Smooth muscle cell (in vitro differentiated cells): ENCODE measurements around the gene TP53I11. TPM values are rescaled to one million over a fixed set of nuclear protein-coding genes. Genes with fewer than 3 reads are reported as not detected.

Experiments used
- DNase-seq: peaks from one replicate; lab custom pipeline; 2025; ENCODE audit not compliant: unreplicated experiment; lab: John Stamatoyannopoulos, UW
- H2AFZ ChIP-seq: fragments of 200-600 bp; sonication (generic); 2 replicates; pipeline ENCODE4 v1.6.0; 2016; ENCODE audit warnings: antibody characterized with exemption, low read depth, mild to moderate bottlenecking
- H3F3A ChIP-seq: fragments of 200-600 bp; sonication (generic); 2 replicates; pipeline ENCODE4 v1.6.0; 2017; ENCODE audit warnings: antibody characterized with exemption, low read depth
- H3K27ac ChIP-seq: fragments of 200-600 bp; sonication (generic); 2 replicates; pipeline ENCODE4 v1.5.1; 2016; ENCODE audit warnings: low read depth, mild to moderate bottlenecking
- H3K27me3 ChIP-seq: fragments of 200-600 bp; sonication (generic); 2 replicates; pipeline ENCODE4 v1.6.1; 2016; ENCODE audit warnings: low read depth, mild to moderate bottlenecking
- H3K36me3 ChIP-seq: fragments of 200-600 bp; sonication (generic); 2 replicates; pipeline ENCODE4 v1.5.1; 2016; ENCODE audit warnings: low read depth
- H3K4me1 ChIP-seq: fragments of 200-600 bp; sonication (generic); 2 replicates; pipeline ENCODE4 v1.5.1; 2016; ENCODE audit warnings: low read depth
- H3K4me2 ChIP-seq: fragments of 200-600 bp; sonication (generic); 2 replicates; pipeline ENCODE4 v1.6.0; 2016; ENCODE audit warnings: mild to moderate bottlenecking
- H3K4me3 ChIP-seq: fragments of 200-600 bp; sonication (generic); 2 replicates; pipeline ENCODE4 v1.5.1; 2016; ENCODE audit warnings: mild to moderate bottlenecking
- H3K79me2 ChIP-seq: fragments of 200-600 bp; sonication (generic); 2 replicates; pipeline ENCODE4 v1.6.0; 2016; ENCODE audit warnings: low read depth, mild to moderate bottlenecking
- H3K9ac ChIP-seq: fragments of 200-600 bp; sonication (generic); 2 replicates; pipeline ENCODE4 v1.6.0; 2016; ENCODE audit warnings: low read depth
- H3K9me3 ChIP-seq: fragments of 200-600 bp; sonication (generic); replicated peaks from 2 replicates; pipeline ENCODE4 v1.5.1; 2016; ENCODE audit warnings: low read depth
- H4K20me1 ChIP-seq: fragments of 200-600 bp; sonication (generic); 2 replicates; pipeline ENCODE4 v1.6.0; 2016; ENCODE audit warnings: low read depth
- WGBS: methylation state at CpG from one replicate; pipeline ENCODE4 v1.1.7; 2016; ENCODE audit warnings: low lambda C conversion rate; 5-methylcytosine and 5-hydroxymethylcytosine counted together
- polyA plus RNA-seq: library from polyadenylated mRNA; unstranded; fragments of >200 nt; fragmentation: Nextera tagmentation; extraction: Ambion mirVana; gene quantifications from 2 replicates; pipeline ENCODE4 v1.2.1, GENCODE V29; 2016
- total RNA-seq: library from RNA; depleted of rRNA; stranded (reverse); fragments of >200 nt; gene quantifications from 2 replicates; pipeline ENCODE4 v1.2.3, GENCODE V29; 2014
- TF ChIP-seq, protein P1 (sequence below): fragments of 200-600 bp; sonication (generic); IDR thresholded peaks from 2 replicates; pipeline ENCODE4 v1.5.1; 2017; ENCODE audit warnings: borderline replicate concordance, mild to moderate bottlenecking, antibody characterized with exemption; ENCODE audit not compliant: insufficient read depth, poor library complexity, severe bottlenecking

TP53I11 gene
- total and polyA plus RNA-seq, 2 experiments from 2014 or later = 14.2 to 61.2 TPM

DNA sequence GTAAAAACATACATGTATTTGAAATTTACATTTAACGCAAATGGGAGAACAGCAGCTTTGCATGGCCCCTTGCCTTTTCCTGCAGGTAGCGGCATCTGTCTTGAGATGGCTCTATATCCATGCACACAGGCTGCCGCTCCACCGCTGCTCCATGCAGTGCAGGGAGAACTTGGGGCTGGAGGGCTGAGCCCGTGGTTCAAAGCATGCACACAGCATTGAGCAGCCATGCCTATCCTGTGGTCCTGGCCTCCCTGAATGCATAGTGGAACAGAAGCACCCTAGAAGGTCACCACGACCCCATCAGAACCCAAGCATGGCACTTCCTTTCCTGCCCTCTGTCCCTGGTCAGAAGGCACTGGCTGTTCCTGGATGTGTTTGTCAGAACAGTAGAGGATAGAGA, 35.0 kb upstream of the TP53I11 start:
- Histone ChIP-seq H3K4me1 (peaks cover 7% of the 10 kb centered on the region), H3K4me3 (no peak overlapping the region), H3K9ac (no peak overlapping the region), H3K36me3 (no peaks in the 10 kb centered on the region), H3K79me2 (no peaks in the 10 kb centered on the region), H4K20me1 (no peaks in the 10 kb centered on the region), H3F3A (no peaks in the 10 kb centered on the region), H3K27me3 (peaks cover 12% of the 10 kb centered on the region), H3K4me2 (no peak overlapping the region), H2AFZ (no peak overlapping the region), H3K27ac (no peak overlapping the region), H3K9me3 (no peaks in the 10 kb centered on the region)
- DNase-seq = no peak
- TF ChIP-seq, protein P1, sequence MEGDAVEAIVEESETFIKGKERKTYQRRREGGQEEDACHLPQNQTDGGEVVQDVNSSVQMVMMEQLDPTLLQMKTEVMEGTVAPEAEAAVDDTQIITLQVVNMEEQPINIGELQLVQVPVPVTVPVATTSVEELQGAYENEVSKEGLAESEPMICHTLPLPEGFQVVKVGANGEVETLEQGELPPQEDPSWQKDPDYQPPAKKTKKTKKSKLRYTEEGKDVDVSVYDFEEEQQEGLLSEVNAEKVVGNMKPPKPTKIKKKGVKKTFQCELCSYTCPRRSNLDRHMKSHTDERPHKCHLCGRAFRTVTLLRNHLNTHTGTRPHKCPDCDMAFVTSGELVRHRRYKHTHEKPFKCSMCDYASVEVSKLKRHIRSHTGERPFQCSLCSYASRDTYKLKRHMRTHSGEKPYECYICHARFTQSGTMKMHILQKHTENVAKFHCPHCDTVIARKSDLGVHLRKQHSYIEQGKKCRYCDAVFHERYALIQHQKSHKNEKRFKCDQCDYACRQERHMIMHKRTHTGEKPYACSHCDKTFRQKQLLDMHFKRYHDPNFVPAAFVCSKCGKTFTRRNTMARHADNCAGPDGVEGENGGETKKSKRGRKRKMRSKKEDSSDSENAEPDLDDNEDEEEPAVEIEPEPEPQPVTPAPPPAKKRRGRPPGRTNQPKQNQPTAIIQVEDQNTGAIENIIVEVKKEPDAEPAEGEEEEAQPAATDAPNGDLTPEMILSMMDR = no peak
- WGBS = 95% methylated on average over 6 of the region's 6 CpGs

DNA sequence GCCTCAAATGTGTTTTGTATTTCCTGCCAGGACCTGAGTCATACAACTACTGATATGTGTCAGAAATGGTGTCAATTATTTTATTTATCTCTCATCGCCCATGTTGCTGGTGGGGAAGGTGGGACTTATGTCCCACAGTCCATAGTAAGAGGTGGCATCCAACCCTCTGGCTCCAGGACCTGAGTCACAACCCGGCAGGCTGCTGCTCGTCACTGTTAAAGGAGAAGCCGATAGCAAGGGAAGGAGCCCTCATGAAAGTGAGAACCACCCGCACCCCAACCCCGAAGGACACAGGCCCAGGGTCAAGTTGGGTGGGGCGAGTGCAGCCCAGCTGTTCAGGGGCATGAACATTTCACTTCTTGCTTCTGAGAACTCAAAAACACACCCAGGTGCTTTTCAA, 33.1 kb upstream of the TP53I11 start:
- Histone ChIP-seq H3K9me3 (no peaks in the 10 kb centered on the region), H3K27me3 (peaks cover 10% of the 10 kb centered on the region), H3K4me1 (peaks cover 6% of the 10 kb centered on the region), H3K27ac (no peak overlapping the region), H3K4me3 (no peak overlapping the region), H2AFZ (no peak overlapping the region), H4K20me1 (no peaks in the 10 kb centered on the region), H3K9ac (no peak overlapping the region), H3K36me3 (no peaks in the 10 kb centered on the region), H3K79me2 (no peaks in the 10 kb centered on the region), H3F3A (no peaks in the 10 kb centered on the region), H3K4me2 (no peak overlapping the region)
- WGBS = 78% methylated on average over 7 of the region's 7 CpGs
- DNase-seq = no peak
- TF ChIP-seq, protein P1 = no peak

DNA sequence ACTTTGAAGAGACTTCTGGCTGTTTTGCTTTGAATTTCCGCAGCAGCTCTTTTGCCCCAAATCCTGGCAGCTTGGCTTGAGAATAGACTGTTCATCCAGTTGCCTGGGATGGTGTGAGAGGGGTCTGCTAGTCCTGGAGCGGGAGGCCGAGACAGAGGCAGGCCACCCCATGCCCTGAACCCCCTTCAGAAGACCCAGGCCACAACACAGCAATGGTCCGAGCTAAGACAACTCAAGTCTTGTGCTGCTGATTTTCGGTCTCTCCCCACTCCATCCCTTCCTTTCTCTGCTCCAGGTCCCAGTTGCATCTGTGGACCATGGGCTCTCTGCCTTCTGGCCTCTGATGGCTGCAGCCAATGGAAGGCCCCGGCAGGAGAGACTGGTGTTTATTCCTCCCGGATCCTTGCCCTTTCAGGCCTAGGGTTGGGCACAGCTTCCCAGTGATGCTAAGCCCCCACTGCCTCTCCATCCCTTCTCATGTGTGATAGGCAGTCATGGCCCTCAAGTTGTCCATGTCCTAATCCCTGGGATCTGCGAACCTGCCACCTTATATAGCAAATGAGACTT, 31.9 kb upstream of the TP53I11 start:
- Histone ChIP-seq H3K36me3 (no peaks in the 10 kb centered on the region), H3K4me3 (no peak overlapping the region), H3K9ac (no peak overlapping the region), H3K4me2 (no peak overlapping the region), H3K79me2 (no peaks in the 10 kb centered on the region), H3K27me3 (no peaks in the 10 kb centered on the region), H3K4me1 (peaks cover 10% of the 10 kb centered on the region), H3K9me3 (no peaks in the 10 kb centered on the region), H3K27ac (no peak overlapping the region), H4K20me1 (no peaks in the 10 kb centered on the region), H3F3A (no peaks in the 10 kb centered on the region), H2AFZ (no peak overlapping the region)
- TF ChIP-seq, protein P1 = no peak
- 98% methylated on average over 8 of the region's 8 CpGs for WGBS
- DNase-seq = no peak
